ENCODE results near the gene AMACR.

The AMACR gene

GRCh38 chr5:34039398-34040157 is 31.7 kb upstream of the AMACR start:
- TF ChIP-seq MAX (IDR thresholded peaks at IDR 0.05; ENCODE audit: low read depth, low read length): no peak
- no peak for DNase-seq (ENCODE audit: low read depth)
- no peak overlapping the region for H3K4me3 ChIP-seq (ENCODE audit: low read depth, low read length)

- H3K4me3 ChIP-seq (ENCODE audit: low read depth, low read length): no peak overlapping the region
- TF ChIP-seq MAX (IDR thresholded peaks at IDR 0.05; ENCODE audit: low read depth, low read length): no peak
- no peak for TF ChIP-seq POLR2A (IDR thresholded peaks at IDR 0.05; ENCODE audit: extremely low read depth, insufficient read length)
- no peak for TF ChIP-seq MYC (IDR thresholded peaks at IDR 0.05; ENCODE audit: low read depth, low read length)
- TF ChIP-seq, protein P1, sequence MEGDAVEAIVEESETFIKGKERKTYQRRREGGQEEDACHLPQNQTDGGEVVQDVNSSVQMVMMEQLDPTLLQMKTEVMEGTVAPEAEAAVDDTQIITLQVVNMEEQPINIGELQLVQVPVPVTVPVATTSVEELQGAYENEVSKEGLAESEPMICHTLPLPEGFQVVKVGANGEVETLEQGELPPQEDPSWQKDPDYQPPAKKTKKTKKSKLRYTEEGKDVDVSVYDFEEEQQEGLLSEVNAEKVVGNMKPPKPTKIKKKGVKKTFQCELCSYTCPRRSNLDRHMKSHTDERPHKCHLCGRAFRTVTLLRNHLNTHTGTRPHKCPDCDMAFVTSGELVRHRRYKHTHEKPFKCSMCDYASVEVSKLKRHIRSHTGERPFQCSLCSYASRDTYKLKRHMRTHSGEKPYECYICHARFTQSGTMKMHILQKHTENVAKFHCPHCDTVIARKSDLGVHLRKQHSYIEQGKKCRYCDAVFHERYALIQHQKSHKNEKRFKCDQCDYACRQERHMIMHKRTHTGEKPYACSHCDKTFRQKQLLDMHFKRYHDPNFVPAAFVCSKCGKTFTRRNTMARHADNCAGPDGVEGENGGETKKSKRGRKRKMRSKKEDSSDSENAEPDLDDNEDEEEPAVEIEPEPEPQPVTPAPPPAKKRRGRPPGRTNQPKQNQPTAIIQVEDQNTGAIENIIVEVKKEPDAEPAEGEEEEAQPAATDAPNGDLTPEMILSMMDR (IDR thresholded peaks at IDR 0.05; ENCODE audit: low read depth, low read length): no peak
- no peak for DNase-seq (ENCODE audit: low read depth)
Measured at GRCh38 chr5:34038838-34039237, 31.0 kb upstream of the AMACR start.

DNA sequence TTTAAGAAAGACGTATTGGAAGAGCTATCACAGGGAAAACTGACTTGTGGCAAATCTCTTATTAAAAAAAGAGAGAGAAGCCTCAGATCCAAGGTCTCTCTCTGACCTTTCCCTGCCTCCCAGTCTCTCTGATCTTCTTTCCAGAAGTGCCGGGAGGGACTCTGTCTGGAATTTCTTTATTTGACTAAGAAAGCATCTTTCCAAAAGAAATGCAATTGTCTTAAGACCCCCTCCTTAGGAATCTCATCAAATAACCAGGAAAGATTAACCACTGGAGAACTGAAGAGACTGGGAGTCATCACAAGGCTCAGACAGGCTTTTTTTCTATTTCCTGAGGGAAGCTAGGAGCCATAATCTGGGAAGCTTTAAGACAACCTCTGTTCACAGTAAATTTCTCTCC is 30.5 kb upstream of the AMACR start:
- TF ChIP-seq POLR2A (IDR thresholded peaks at IDR 0.05; ENCODE audit: extremely low read depth, insufficient read length): no peak
- TF ChIP-seq MAX (IDR thresholded peaks at IDR 0.05; ENCODE audit: low read depth, low read length): no peak
- TF ChIP-seq, protein P1 (IDR thresholded peaks at IDR 0.05; ENCODE audit: low read depth, low read length): no peak
- H3K4me3 ChIP-seq (ENCODE audit: low read depth, low read length): no peak overlapping the region
- DNase-seq (ENCODE audit: low read depth): no peak

DNA sequence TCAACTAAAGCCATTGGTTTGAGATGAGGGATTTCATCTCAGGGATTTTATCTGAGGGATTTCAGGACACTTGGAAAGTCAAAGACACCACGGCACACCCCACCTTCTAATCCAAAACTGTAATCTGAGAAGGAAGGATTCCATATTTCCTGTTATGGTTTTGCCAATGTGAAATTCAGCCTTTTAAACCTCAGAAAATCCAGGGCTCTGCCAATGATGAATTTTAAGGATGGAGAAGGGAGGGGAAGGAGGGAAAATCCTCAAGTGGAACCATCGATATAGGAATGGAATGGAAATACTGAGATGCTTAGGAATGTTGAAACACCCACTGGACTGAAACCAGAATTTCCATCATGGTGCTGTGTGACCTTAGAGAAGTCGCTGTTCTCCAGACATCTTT is 29.9 kb upstream of the AMACR start:
- TF ChIP-seq, protein P1 (IDR thresholded peaks at IDR 0.05; ENCODE audit: low read depth, low read length): no peak
- TF ChIP-seq MAX (IDR thresholded peaks at IDR 0.05; ENCODE audit: low read depth, low read length) (no peak), POLR2A (IDR thresholded peaks at IDR 0.05; ENCODE audit: extremely low read depth, insufficient read length) (no peak), MYC (IDR thresholded peaks at IDR 0.05; ENCODE audit: low read depth, low read length) (no peak)
- no peak overlapping the region for H3K4me3 ChIP-seq (ENCODE audit: low read depth, low read length)
- no peak for DNase-seq (ENCODE audit: low read depth)

DNA sequence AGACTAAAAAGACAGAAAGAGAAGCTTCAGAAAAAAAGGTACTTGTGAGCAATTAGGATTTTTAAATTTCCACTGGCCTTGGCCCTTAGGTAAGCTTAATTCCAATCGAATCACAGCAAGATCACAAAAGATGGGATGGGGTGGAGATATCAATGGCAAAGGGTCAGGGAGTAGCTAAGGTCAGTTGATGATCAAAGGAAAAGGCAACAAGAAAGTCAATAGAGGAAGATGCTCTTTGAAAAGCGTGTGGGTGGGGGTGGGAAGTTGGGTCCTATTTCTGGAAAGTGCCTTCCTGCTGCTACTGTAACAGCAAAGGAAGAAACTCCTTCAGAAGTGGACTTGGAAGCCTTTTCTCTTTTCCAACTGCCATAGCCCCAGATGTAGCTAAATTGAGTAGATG is 27.9 kb upstream of the AMACR start:
- no peak overlapping the region for H3K4me3 ChIP-seq (ENCODE audit: low read depth, low read length)
- DNase-seq (ENCODE audit: low read depth): no peak
- TF ChIP-seq POLR2A (IDR thresholded peaks at IDR 0.05; ENCODE audit: extremely low read depth, insufficient read length): no peak
- no peak for TF ChIP-seq MYC (IDR thresholded peaks at IDR 0.05; ENCODE audit: low read depth, low read length)
- TF ChIP-seq, protein P1 (IDR thresholded peaks at IDR 0.05; ENCODE audit: low read depth, low read length): no peak
- TF ChIP-seq MAX (IDR thresholded peaks at IDR 0.05; ENCODE audit: low read depth, low read length): no peak

- TF ChIP-seq POLR2A (IDR thresholded peaks at IDR 0.05; ENCODE audit: extremely low read depth, insufficient read length): no peak
- TF ChIP-seq MAX (IDR thresholded peaks at IDR 0.05; ENCODE audit: low read depth, low read length): no peak
- TF ChIP-seq MYC (IDR thresholded peaks at IDR 0.05; ENCODE audit: low read depth, low read length): no peak
- TF ChIP-seq, protein P1 (IDR thresholded peaks at IDR 0.05; ENCODE audit: low read depth, low read length): no peak
- no peak overlapping the region for H3K4me3 ChIP-seq (ENCODE audit: low read depth, low read length)
- DNase-seq (ENCODE audit: low read depth): no peak
Measured at GRCh38 chr5:34034534-34035327, 26.9 kb upstream of the AMACR start.

Measured in NB4 (cell line).